Fibroblast of lung (primary cell): ENCODE measurements around the gene PXN. TPM values are rescaled to one million over a fixed set of nuclear protein-coding genes. Genes with fewer than 3 reads are reported as not detected.

Source experiments
- DNase-seq, 2 donors: peaks; one replicate each; pipeline versions ENCODE4 v3.0.0 to v3.0.0-alpha.2; 2010; ENCODE audit warnings: low read depth in 2 of 2
- H2AFZ ChIP-seq: 2 replicates; pipeline ENCODE4 v1.5.1; 2012; ENCODE audit warnings: low read length, control low read depth, inconsistent platforms
- H3K27ac ChIP-seq: 2 replicates; pipeline ENCODE4 v1.5.1; 2011; ENCODE audit warnings: low read length, control low read depth; ENCODE audit not compliant: insufficient read depth
- H3K27me3 ChIP-seq: 2 replicates; pipeline ENCODE4 v1.5.1; 2011; ENCODE audit warnings: mild to moderate bottlenecking, low read length; ENCODE audit not compliant: control insufficient read depth, insufficient read depth
- H3K36me3 ChIP-seq: 2 replicates; pipeline ENCODE4 v1.5.1; 2011; ENCODE audit warnings: low read length; ENCODE audit not compliant: control insufficient read depth, insufficient read depth
- H3K4me1 ChIP-seq: 2 replicates; pipeline ENCODE4 v1.5.1; 2011; ENCODE audit warnings: low read length; ENCODE audit not compliant: control insufficient read depth, insufficient read depth; ENCODE audit errors: extremely low read depth
- H3K4me2 ChIP-seq: 2 replicates; pipeline ENCODE4 v1.5.1; 2011; ENCODE audit warnings: low read length, control low read depth; ENCODE audit not compliant: insufficient read depth; ENCODE audit errors: extremely low read depth
- H3K4me3 ChIP-seq, 4 experiments: fragments of 200-600 bp in 1 of 4; sonication (generic) in 1 of 4; replicated peaks in 1 of 4; 2 replicates each; pipeline ENCODE4 v1.5.1; 2011 to 2016; ENCODE audit warnings: low read length in 4 of 4, low read depth in 3 of 4, mild to moderate bottlenecking in 3 of 4, control low read depth in 2 of 4, inconsistent platforms in 1 of 4, mixed read lengths in 1 of 4; ENCODE audit not compliant: insufficient read depth in 1 of 4; ENCODE audit errors: control extremely low read depth in 1 of 4
- H3K79me2 ChIP-seq: 2 replicates; pipeline ENCODE4 v1.5.1; 2012; ENCODE audit warnings: mild to moderate bottlenecking, low read length, inconsistent platforms; ENCODE audit not compliant: control insufficient read depth, insufficient read depth
- H3K9ac ChIP-seq: 2 replicates; pipeline ENCODE4 v1.5.1; 2011; ENCODE audit warnings: mild to moderate bottlenecking, low read length, control low read depth; ENCODE audit not compliant: insufficient read depth
- H3K9me3 ChIP-seq: 2 replicates; pipeline ENCODE4 v1.5.1; 2012; ENCODE audit warnings: low read depth, low read length; ENCODE audit not compliant: control insufficient read depth, insufficient read depth
- H4K20me1 ChIP-seq: 2 replicates; pipeline ENCODE4 v1.5.1; 2011; ENCODE audit warnings: low read length; ENCODE audit not compliant: control insufficient read depth, insufficient read depth; ENCODE audit errors: extremely low read depth
- EZH2 ChIP-seq: IDR thresholded peaks from 2 replicates; pipeline ENCODE4 v1.5.1; 2012; ENCODE audit warnings: low read length, control low read depth, mild to moderate bottlenecking; ENCODE audit errors: missing control alignments
- polyA plus RNA-seq, 2 donors: library from polyadenylated mRNA; depleted of rRNA in 1 of 2; stranded (reverse) in 1 of 2; unstranded in 1 of 2; fragments of >200 nt; gene quantifications; 2 replicates each; pipeline ENCODE4 v1.2.1, GENCODE V29; 2011 to 2012; ENCODE audit warnings: missing spikeins in 1 of 2
- total RNA-seq: library from RNA; depleted of rRNA; stranded (reverse); fragments of >200 nt; gene quantifications from 2 replicates; pipeline ENCODE4 v1.2.1, GENCODE V29; 2014
- TF ChIP-seq, protein P1 (sequence below), 2 donors: IDR thresholded peaks in 1 of 2; conservative IDR thresholded peaks in 1 of 2; 1 replicate in 1 of 2; 2 replicates in 1 of 2; pipeline ENCODE4 v1.5.1; 2011 to 2012; ENCODE audit warnings: low read length in 2 of 2, control low read depth in 1 of 2, inconsistent platforms in 1 of 2, low read depth in 1 of 2, mild to moderate bottlenecking in 1 of 2

Gene PXN
- total and polyA plus RNA-seq, 2 donors (not counting 1 experiment from before 2014, with no cell fraction given): 21.5 to 31.4 TPM

DNA sequence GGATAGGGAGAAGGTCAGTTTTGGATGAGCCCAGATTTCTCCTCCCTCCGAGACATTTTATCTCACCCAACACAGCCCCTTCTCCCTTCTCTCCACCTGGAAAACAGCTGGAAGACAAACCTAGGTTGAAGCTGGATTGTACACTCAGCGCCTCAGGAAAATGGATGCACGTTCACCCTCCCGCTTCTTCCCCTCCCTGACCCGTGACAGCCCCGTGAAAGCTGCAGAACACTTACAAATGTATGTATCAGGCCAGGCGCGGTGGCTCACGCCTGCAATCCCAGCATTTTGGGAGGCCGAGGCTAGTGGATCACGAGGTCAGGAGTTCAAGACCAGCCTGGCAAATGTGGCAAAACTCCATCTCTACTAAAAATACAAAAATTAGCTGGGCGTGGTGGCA is 22.0 kb upstream of the PXN start:
- TF ChIP-seq, protein P1, sequence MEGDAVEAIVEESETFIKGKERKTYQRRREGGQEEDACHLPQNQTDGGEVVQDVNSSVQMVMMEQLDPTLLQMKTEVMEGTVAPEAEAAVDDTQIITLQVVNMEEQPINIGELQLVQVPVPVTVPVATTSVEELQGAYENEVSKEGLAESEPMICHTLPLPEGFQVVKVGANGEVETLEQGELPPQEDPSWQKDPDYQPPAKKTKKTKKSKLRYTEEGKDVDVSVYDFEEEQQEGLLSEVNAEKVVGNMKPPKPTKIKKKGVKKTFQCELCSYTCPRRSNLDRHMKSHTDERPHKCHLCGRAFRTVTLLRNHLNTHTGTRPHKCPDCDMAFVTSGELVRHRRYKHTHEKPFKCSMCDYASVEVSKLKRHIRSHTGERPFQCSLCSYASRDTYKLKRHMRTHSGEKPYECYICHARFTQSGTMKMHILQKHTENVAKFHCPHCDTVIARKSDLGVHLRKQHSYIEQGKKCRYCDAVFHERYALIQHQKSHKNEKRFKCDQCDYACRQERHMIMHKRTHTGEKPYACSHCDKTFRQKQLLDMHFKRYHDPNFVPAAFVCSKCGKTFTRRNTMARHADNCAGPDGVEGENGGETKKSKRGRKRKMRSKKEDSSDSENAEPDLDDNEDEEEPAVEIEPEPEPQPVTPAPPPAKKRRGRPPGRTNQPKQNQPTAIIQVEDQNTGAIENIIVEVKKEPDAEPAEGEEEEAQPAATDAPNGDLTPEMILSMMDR (conservative IDR thresholded peaks at IDR 0.05 in 1 of 2, IDR thresholded peaks at IDR 0.05 in 1 of 2; ENCODE audit: low read depth in 1 of 2, low read length in 2 of 2): no peak
- TF ChIP-seq EZH2: no peak
- no peaks in the 10 kb centered on the region for H3K27me3 ChIP-seq

DNA sequence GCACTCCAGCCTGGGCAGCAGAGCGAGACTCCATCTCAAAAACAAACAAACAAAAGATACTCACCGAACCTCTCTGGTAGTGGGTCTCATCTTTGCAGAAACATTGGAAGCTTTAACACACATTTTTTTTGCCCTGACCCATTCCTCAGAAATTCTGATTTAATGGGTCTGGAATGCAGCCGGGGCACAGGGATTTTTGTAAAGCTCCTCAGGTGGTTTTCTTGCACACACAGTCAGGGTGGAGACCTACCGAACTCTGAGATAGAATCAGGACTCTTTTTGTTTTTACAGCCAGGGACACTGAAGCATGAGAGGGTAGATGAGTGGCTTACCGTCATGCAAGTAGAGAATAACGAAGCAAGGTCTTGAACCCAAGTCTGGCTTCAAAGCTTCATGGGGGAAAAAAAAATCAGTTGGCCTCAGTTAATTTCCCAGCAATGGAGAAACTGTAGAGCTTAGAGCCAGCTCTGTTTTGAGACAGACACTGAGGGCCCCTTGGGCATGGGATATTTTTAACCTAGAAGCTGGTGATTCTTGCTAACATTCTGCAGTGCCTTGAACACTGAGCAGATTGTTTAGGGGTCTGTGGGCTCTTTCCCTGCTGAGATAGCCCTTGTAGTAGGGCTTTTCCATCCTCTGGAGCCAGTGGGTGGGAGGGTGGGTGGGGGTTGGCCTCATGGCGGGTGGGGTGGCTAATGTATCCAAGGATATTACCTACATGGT is 21.4 kb upstream of the PXN start:
- Histone ChIP-seq H2AFZ (no peak overlapping the region), H3K27me3 (no peaks in the 10 kb centered on the region), H3K36me3 (no peaks in the 10 kb centered on the region), H3K4me1 (peaks cover 4% of the 10 kb centered on the region), H3K4me2 (no peak overlapping the region), H3K79me2 (no peaks in the 10 kb centered on the region), H3K9ac (no peak overlapping the region), H4K20me1 (no peaks in the 10 kb centered on the region), H3K9me3 (no peaks in the 10 kb centered on the region), H3K27ac (no peak overlapping the region), H3K4me3 (no peak overlapping the region)
- peak in 1 of 2 donors; percentile 36 for DNase-seq
- TF ChIP-seq, protein P1 (conservative IDR thresholded peaks at IDR 0.05 in 1 of 2, IDR thresholded peaks at IDR 0.05 in 1 of 2; ENCODE audit: low read depth in 1 of 2, low read length in 2 of 2): no peak
- no peak for TF ChIP-seq EZH2

More for the DNA sequence above, 22.0 kb upstream of the PXN start:
- Histone ChIP-seq H3K4me2 (no peak overlapping the region), H3K9ac (no peak overlapping the region), H2AFZ (no peak overlapping the region), H3K27ac (no peak overlapping the region), H3K36me3 (no peaks in the 10 kb centered on the region), H3K4me1 (peaks cover 4% of the 10 kb centered on the region), H4K20me1 (no peaks in the 10 kb centered on the region), H3K79me2 (no peaks in the 10 kb centered on the region), H3K9me3 (no peaks in the 10 kb centered on the region), H3K4me3 (no peak overlapping the region)
- DNase-seq: no peak

DNA sequence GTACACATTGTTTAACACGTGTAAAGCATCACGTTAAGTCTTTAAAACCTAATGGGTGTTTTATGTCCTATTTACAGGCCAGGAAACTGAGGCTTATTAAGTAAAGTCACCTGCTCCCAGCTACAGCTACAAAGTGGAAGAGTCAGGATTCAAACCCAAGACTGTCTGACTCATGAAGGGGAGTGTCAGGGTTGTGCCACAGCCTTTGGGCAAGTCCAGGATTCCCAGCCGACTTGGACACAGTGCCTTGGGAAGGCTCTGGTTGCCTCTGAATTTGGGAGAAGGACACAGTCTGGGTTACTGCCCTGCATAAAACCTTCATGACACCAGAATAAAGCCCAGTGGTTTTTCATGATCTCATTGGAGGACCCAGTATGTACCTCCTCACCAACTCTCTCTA is 18.9 kb upstream of the PXN start:
- H3K4me3 ChIP-seq: no peak overlapping the region
- H3K9ac ChIP-seq: no peak overlapping the region
- no peak overlapping the region for H3K27ac ChIP-seq
- H3K79me2 ChIP-seq: no peaks in the 10 kb centered on the region
- no peaks in the 10 kb centered on the region for H4K20me1 ChIP-seq
- H3K9me3 ChIP-seq: no peaks in the 10 kb centered on the region
- H3K27me3 ChIP-seq: no peaks in the 10 kb centered on the region
- no peak for DNase-seq
- TF ChIP-seq, protein P1 (conservative IDR thresholded peaks at IDR 0.05 in 1 of 2, IDR thresholded peaks at IDR 0.05 in 1 of 2; ENCODE audit: low read depth in 1 of 2, low read length in 2 of 2): no peak
- no peak for TF ChIP-seq EZH2
- H3K36me3 ChIP-seq: no peaks in the 10 kb centered on the region
- no peaks in the 10 kb centered on the region for H3K4me1 ChIP-seq
- H3K4me2 ChIP-seq: no peak overlapping the region
- no peak overlapping the region for H2AFZ ChIP-seq
